ENCODE data around the gene EGR2.

Gene EGR2

GRCh38 chr10:62813453-62813852, 2.7 kb downstream of the EGR2 start:
- FAIRE-seq (no peak), DNase-seq (ENCODE audit: insufficient read length, low spot score) (no peak)
- TF ChIP-seq POLR2A (IDR thresholded peaks at IDR 0.05; ENCODE audit: low read depth, low read length): no peak
- TF ChIP-seq TAF1 (IDR thresholded peaks at IDR 0.05; ENCODE audit: low read depth, low read length): no peak
- no peak for TF ChIP-seq POU2F2 (IDR thresholded peaks at IDR 0.05; ENCODE audit: low read depth, low read length)
- TF ChIP-seq SPI1 (IDR thresholded peaks at IDR 0.05; ENCODE audit: low read depth, low read length): no peak
- no peak for TF ChIP-seq PAX5 (IDR thresholded peaks at IDR 0.05; ENCODE audit: insufficient read depth, low read length, severe bottlenecking)
- TF ChIP-seq POLR2AphosphoS5 (IDR thresholded peaks at IDR 0.05; ENCODE audit: low read depth, low read length): no peak

- TF ChIP-seq TAF1 (IDR thresholded peaks at IDR 0.05; ENCODE audit: low read depth, low read length) (no peak), POLR2AphosphoS5 (IDR thresholded peaks at IDR 0.05; ENCODE audit: low read depth, low read length) (peak; percentile 27; the same call in 1 of the 2 replicates), POU2F2 (IDR thresholded peaks at IDR 0.05; ENCODE audit: low read depth, low read length) (peak; percentile 14; the same call in 1 of the 2 replicates), SPI1 (IDR thresholded peaks at IDR 0.05; ENCODE audit: low read depth, low read length) (peak; percentile 58), POLR2A (IDR thresholded peaks at IDR 0.05; ENCODE audit: low read depth, low read length) (peak; percentile 52), PAX5 (IDR thresholded peaks at IDR 0.05; ENCODE audit: insufficient read depth, low read length, severe bottlenecking) (no peak)
- DNase-seq (ENCODE audit: insufficient read length, low spot score) (no peak), FAIRE-seq (peak; percentile 69)
These were observed 3.3 kb downstream of the EGR2 start for GRCh38 chr10:62812672-62813439.

GRCh38 chr10:62811159-62811875, 4.8 kb downstream of the EGR2 start:
- FAIRE-seq: peak; percentile 92
- TF ChIP-seq POLR2A (IDR thresholded peaks at IDR 0.05; ENCODE audit: low read depth, low read length) (peak; percentile 73; the same call in 1 of the 2 replicates), SPI1 (IDR thresholded peaks at IDR 0.05; ENCODE audit: low read depth, low read length) (0 out of 2 replicates have a peak, but pooled peaks have one; percentile 28), PAX5 (IDR thresholded peaks at IDR 0.05; ENCODE audit: insufficient read depth, low read length, severe bottlenecking) (peak; percentile 66), POLR2AphosphoS5 (IDR thresholded peaks at IDR 0.05; ENCODE audit: low read depth, low read length) (peak; percentile 86), TAF1 (IDR thresholded peaks at IDR 0.05; ENCODE audit: low read depth, low read length) (no peak), POU2F2 (IDR thresholded peaks at IDR 0.05; ENCODE audit: low read depth, low read length) (peak; percentile 88)
- DNase-seq (ENCODE audit: insufficient read length, low spot score): peak; percentile 41

GRCh38 chr10:62810156-62810902, 5.8 kb downstream of the EGR2 start:
- DNase-seq (ENCODE audit: insufficient read length, low spot score): no peak
- TF ChIP-seq SPI1 (IDR thresholded peaks at IDR 0.05; ENCODE audit: low read depth, low read length): no peak
- TF ChIP-seq PAX5 (IDR thresholded peaks at IDR 0.05; ENCODE audit: insufficient read depth, low read length, severe bottlenecking): no peak
- TF ChIP-seq POU2F2 (IDR thresholded peaks at IDR 0.05; ENCODE audit: low read depth, low read length): no peak
- TF ChIP-seq TAF1 (IDR thresholded peaks at IDR 0.05; ENCODE audit: low read depth, low read length): no peak
- no peak for TF ChIP-seq POLR2A (IDR thresholded peaks at IDR 0.05; ENCODE audit: low read depth, low read length)
- peak; percentile 53 for TF ChIP-seq POLR2AphosphoS5 (IDR thresholded peaks at IDR 0.05; ENCODE audit: low read depth, low read length)
- no peak for FAIRE-seq

- DNase-seq (ENCODE audit: insufficient read length, low spot score) (no peak), FAIRE-seq (peak; percentile 41)
- TF ChIP-seq POLR2AphosphoS5 (IDR thresholded peaks at IDR 0.05; ENCODE audit: low read depth, low read length): no peak
- TF ChIP-seq PAX5 (IDR thresholded peaks at IDR 0.05; ENCODE audit: insufficient read depth, low read length, severe bottlenecking): no peak
- TF ChIP-seq SPI1 (IDR thresholded peaks at IDR 0.05; ENCODE audit: low read depth, low read length): no peak
- TF ChIP-seq TAF1 (IDR thresholded peaks at IDR 0.05; ENCODE audit: low read depth, low read length): no peak
- TF ChIP-seq POLR2A (IDR thresholded peaks at IDR 0.05; ENCODE audit: low read depth, low read length): no peak
- no peak for TF ChIP-seq POU2F2 (IDR thresholded peaks at IDR 0.05; ENCODE audit: low read depth, low read length)
These were observed 9.9 kb downstream of the EGR2 start for GRCh38 chr10:62806251-62806650.

- FAIRE-seq (no peak), DNase-seq (ENCODE audit: insufficient read length, low spot score) (no peak)
- TF ChIP-seq TAF1 (IDR thresholded peaks at IDR 0.05; ENCODE audit: low read depth, low read length) (no peak; the same call in 1 of the 2 replicates), SPI1 (IDR thresholded peaks at IDR 0.05; ENCODE audit: low read depth, low read length) (no peak), PAX5 (IDR thresholded peaks at IDR 0.05; ENCODE audit: insufficient read depth, low read length, severe bottlenecking) (no peak), POLR2AphosphoS5 (IDR thresholded peaks at IDR 0.05; ENCODE audit: low read depth, low read length) (no peak; the same call in none of the 2 replicates), POLR2A (IDR thresholded peaks at IDR 0.05; ENCODE audit: low read depth, low read length) (no peak; the same call in 1 of the 2 replicates), POU2F2 (IDR thresholded peaks at IDR 0.05; ENCODE audit: low read depth, low read length) (no peak)
These were observed 10.7 kb downstream of the EGR2 start for GRCh38 chr10:62805231-62806099.

- peak; percentile 95 for FAIRE-seq
- peak; percentile 76 for DNase-seq (ENCODE audit: insufficient read length, low spot score)
- TF ChIP-seq POLR2AphosphoS5 (IDR thresholded peaks at IDR 0.05; ENCODE audit: low read depth, low read length) (peak; percentile 69), PAX5 (IDR thresholded peaks at IDR 0.05; ENCODE audit: insufficient read depth, low read length, severe bottlenecking) (peak; percentile 60), TAF1 (IDR thresholded peaks at IDR 0.05; ENCODE audit: low read depth, low read length) (peak; percentile 43), POU2F2 (IDR thresholded peaks at IDR 0.05; ENCODE audit: low read depth, low read length) (no peak), SPI1 (IDR thresholded peaks at IDR 0.05; ENCODE audit: low read depth, low read length) (no peak), POLR2A (IDR thresholded peaks at IDR 0.05; ENCODE audit: low read depth, low read length) (0 out of 2 replicates have a peak, but pooled peaks have one; percentile 49)
These were observed 11.6 kb downstream of the EGR2 start, which contains the start of gene ADO for GRCh38 chr10:62804356-62805230. Gene ADO (plus strand): TSS chr10:62804720. CDS start chr10:62805060, 340 bp downstream.

Measured in GM12891 (cell line).